ENCODE measurements around the gene PDCD4. TPM values are rescaled to one million over a fixed set of nuclear protein-coding genes. Genes with fewer than 3 reads are reported as not detected.

PDCD4 gene
- total RNA-seq, 2 donors from 2014 or later = 53.5 to 91.3 TPM

GRCh38 chr10:110852947-110853346, 18.8 kb upstream of the PDCD4 start:
- no peak for TF ChIP-seq CTCF (IDR thresholded peaks at IDR 0.05)
- peaks cover 6 to 9% of the 10 kb centered on the region in 2 donors for H3K4me1 ChIP-seq (ENCODE audit: control insufficient read depth in 1 of 2, low read depth in 2 of 2)
- no peaks in the 10 kb centered on the region for H3K36me3 ChIP-seq
- H3K27me3 ChIP-seq (replicated peaks; ENCODE audit: insufficient read depth) = no peaks in the 10 kb centered on the region
- ATAC-seq (ENCODE audit: insufficient number of reproducible peaks, low FRiP score, low read depth) (no peak), DNase-seq (ENCODE audit: low spot score) (no peak)
- no peaks in the 10 kb centered on the region for H3K9me3 ChIP-seq
- no peak overlapping the region for H3K4me3 ChIP-seq
- no peak overlapping the region for H3K27ac ChIP-seq

GRCh38 chr10:110853921-110854605, 17.7 kb upstream of the PDCD4 start:
- TF ChIP-seq CTCF (IDR thresholded peaks at IDR 0.05) = no peak
- Histone ChIP-seq H3K9me3 (no peaks in the 10 kb centered on the region), H3K4me3 (no peak overlapping the region), H3K27me3 (replicated peaks; ENCODE audit: insufficient read depth) (no peaks in the 10 kb centered on the region), H3K4me1 (ENCODE audit: control insufficient read depth in 1 of 2, low read depth in 2 of 2) (peaks cover 8 to 14% of the 10 kb centered on the region in 2 donors), H3K36me3 (no peaks in the 10 kb centered on the region), H3K27ac (no peak overlapping the region)
- ATAC-seq (ENCODE audit: insufficient number of reproducible peaks, low FRiP score, low read depth) (no peak), DNase-seq (ENCODE audit: low spot score) (no peak)

GRCh38 chr10:110857265-110858171, 14.2 kb upstream of the PDCD4 start:
- H3K27me3 ChIP-seq (replicated peaks; ENCODE audit: insufficient read depth) = no peaks in the 10 kb centered on the region
- DNase-seq (ENCODE audit: low spot score) (no peak), ATAC-seq (ENCODE audit: insufficient number of reproducible peaks, low FRiP score, low read depth) (no peak)
- no peak for TF ChIP-seq CTCF (IDR thresholded peaks at IDR 0.05)
- no peak overlapping the region for H3K27ac ChIP-seq
- no peaks in the 10 kb centered on the region for H3K36me3 ChIP-seq
- H3K4me1 ChIP-seq (ENCODE audit: control insufficient read depth in 1 of 2, low read depth in 2 of 2) = peaks cover 12 to 31% of the 10 kb centered on the region in 2 donors
- H3K4me3 ChIP-seq = no peak overlapping the region
- H3K9me3 ChIP-seq = no peaks in the 10 kb centered on the region

- no peaks in the 10 kb centered on the region for H3K9me3 ChIP-seq
- DNase-seq (ENCODE audit: low spot score) (no peak), ATAC-seq (ENCODE audit: insufficient number of reproducible peaks, low FRiP score, low read depth) (no peak)
- H3K4me3 ChIP-seq = no peak overlapping the region
- H3K36me3 ChIP-seq = no peaks in the 10 kb centered on the region
- H3K27ac ChIP-seq = peak overlapping the region in 1 of 2 donors; percentile 49
- TF ChIP-seq CTCF (IDR thresholded peaks at IDR 0.05) = no peak
- H3K27me3 ChIP-seq (replicated peaks; ENCODE audit: insufficient read depth) = no peaks in the 10 kb centered on the region
- peaks cover 12 to 31% of the 10 kb centered on the region in 2 donors for H3K4me1 ChIP-seq (ENCODE audit: control insufficient read depth in 1 of 2, low read depth in 2 of 2)
These were observed 13.3 kb upstream of the PDCD4 start for GRCh38 chr10:110858297-110858934.
